Measurements from ENCODE around the gene FGGY. TPM values are rescaled to one million over a fixed set of nuclear protein-coding genes. Genes with fewer than 3 reads are reported as not detected.

The FGGY gene
- total RNA-seq, 2 experiments from 2014 or later: 11.9 to 13.6 TPM

DNA sequence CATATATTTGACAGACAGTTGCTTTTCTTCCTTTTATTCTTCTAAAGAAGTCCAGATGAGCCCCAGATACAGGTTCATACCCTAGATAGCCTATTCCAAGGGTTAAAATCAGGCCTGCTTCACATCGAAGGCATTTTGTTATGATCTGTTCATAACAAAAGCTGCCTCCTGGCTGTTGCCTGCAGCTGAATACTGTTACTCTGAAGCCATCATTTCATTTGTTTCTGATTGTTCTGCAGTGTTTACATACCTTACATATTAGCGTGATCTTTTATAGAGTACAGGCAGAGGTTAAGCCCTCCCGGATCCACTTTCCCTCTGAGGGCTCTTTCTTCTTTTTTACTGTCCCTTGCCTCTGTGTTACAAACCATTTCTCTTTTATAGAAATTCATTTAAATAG is 298.9 kb downstream of the FGGY start:
- H3K36me3 Mint-ChIP-seq (ENCODE audit: low read depth): no peaks in the 10 kb centered on the region
- DNase-seq (no peak), ATAC-seq (no peak)
- H3K27ac Mint-ChIP-seq: no peak overlapping the region
- peaks cover 2% of the 10 kb centered on the region for H3K9me3 Mint-ChIP-seq
- no peaks in the 10 kb centered on the region for H3K4me1 Mint-ChIP-seq (ENCODE audit: low read depth)
- no peaks in the 10 kb centered on the region for H3K27me3 Mint-ChIP-seq
- H3K4me3 Mint-ChIP-seq: no peak overlapping the region
- TF ChIP-seq, protein P1, sequence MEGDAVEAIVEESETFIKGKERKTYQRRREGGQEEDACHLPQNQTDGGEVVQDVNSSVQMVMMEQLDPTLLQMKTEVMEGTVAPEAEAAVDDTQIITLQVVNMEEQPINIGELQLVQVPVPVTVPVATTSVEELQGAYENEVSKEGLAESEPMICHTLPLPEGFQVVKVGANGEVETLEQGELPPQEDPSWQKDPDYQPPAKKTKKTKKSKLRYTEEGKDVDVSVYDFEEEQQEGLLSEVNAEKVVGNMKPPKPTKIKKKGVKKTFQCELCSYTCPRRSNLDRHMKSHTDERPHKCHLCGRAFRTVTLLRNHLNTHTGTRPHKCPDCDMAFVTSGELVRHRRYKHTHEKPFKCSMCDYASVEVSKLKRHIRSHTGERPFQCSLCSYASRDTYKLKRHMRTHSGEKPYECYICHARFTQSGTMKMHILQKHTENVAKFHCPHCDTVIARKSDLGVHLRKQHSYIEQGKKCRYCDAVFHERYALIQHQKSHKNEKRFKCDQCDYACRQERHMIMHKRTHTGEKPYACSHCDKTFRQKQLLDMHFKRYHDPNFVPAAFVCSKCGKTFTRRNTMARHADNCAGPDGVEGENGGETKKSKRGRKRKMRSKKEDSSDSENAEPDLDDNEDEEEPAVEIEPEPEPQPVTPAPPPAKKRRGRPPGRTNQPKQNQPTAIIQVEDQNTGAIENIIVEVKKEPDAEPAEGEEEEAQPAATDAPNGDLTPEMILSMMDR (IDR thresholded peaks at IDR 0.05): no peak
- ChIA-PET CTCF (no interaction called here), POLR2A (no interaction called here)
- intact Hi-C loops (cut with micrococcal nuclease): no loop called here

DNA sequence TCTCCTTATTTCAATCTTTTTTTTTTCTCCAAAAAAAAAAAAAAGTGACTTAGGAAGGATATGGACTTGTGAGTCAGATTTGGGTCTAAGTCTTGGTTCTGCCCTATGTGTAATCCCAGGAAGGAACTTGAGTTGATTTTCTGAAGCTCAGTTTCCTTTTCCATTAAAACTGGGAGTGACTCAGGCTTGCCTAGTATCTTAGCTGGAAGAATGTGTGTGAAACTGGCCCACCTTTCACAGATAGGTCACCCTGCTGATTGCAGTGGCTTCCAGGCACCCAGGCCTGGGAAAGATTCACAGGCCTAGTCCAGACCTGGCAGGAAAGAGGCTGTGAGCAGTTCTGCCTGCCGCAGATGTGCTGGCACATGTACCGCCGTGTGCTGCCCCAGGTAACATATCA is 299.5 kb downstream of the FGGY start:
- no peak overlapping the region for H3K27ac Mint-ChIP-seq
- ATAC-seq: no peak
- no peak overlapping the region for H3K4me3 Mint-ChIP-seq

DNA sequence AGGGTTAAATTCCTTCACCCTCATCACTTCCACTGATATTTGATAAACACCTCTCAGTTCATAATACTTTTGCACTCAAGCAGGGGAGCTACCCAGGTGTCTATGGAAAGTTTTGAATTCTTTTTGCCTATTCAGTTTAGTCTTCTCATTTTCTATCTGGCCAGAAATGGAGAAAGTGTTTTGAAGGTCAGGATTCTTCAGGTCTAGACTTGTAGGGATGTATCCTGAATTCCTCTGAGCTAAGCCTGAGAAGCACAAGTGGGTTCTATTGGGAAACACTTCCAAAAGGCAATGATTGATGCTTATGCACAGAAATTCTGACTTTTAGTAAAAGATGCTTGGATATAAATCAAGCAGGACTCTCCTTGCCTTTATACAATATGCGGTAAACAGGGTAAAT is 300.1 kb downstream of the FGGY start:
- Mint-ChIP-seq H3K27ac (no peak overlapping the region), H3K9me3 (no peaks in the 10 kb centered on the region), H3K4me1 (ENCODE audit: low read depth) (no peaks in the 10 kb centered on the region), H3K27me3 (no peaks in the 10 kb centered on the region), H3K4me3 (no peak overlapping the region), H3K36me3 (ENCODE audit: low read depth) (no peaks in the 10 kb centered on the region)
- no peak for DNase-seq
- intact Hi-C loops (cut with micrococcal nuclease): no loop called here
- ChIA-PET POLR2A (no interaction called here), CTCF (no interaction called here)
- ATAC-seq: no peak
- TF ChIP-seq, protein P1 (IDR thresholded peaks at IDR 0.05): no peak

More for the DNA sequence above, 299.5 kb downstream of the FGGY start:
- POLR2A ChIA-PET: no interaction called here
- TF ChIP-seq, protein P1 (IDR thresholded peaks at IDR 0.05): no peak
- CTCF ChIA-PET: no interaction called here
- Mint-ChIP-seq H3K36me3 (ENCODE audit: low read depth) (no peaks in the 10 kb centered on the region), H3K9me3 (peaks cover under 1% of the 10 kb centered on the region), H3K4me1 (ENCODE audit: low read depth) (no peaks in the 10 kb centered on the region), H3K27me3 (no peaks in the 10 kb centered on the region)
- DNase-seq: no peak
- intact Hi-C loops (cut with micrococcal nuclease): no loop called here

DNA sequence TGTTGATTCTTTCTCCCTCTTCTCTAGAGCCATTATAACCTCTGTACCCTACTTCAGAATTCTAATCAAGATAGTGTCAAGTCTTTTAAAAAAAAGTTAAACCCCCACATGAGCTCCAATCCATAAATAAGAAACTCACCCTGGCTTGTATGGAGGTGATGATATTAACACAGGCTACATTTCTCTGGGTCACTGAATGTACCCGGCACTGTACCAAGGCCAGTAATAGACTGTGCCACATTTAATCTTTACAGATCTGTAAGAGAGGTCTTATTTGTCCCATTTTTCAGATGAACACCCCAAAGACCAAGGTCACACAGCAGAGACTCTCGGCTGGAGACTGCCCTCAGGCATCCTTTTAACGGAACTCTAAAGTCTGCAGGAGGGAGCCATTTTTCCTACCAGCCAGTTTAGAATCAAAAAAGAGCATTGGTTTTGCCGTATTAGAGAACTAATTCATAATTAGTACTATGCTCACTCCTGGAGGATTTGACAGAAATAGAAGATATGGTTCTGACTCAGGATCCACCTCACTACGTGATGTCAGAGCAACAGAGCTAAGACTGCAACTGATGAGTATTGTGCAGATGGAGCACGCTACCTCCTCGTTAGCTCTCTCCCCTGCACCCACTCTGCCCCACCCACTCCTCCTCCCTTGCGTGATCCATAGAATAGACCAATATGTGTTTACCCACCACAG is 300.7 kb downstream of the FGGY start:
- no peaks in the 10 kb centered on the region for H3K9me3 Mint-ChIP-seq
- no peaks in the 10 kb centered on the region for H3K27me3 Mint-ChIP-seq
- TF ChIP-seq, protein P1 (IDR thresholded peaks at IDR 0.05): no peak
- no peak overlapping the region for H3K27ac Mint-ChIP-seq
- POLR2A ChIA-PET: interaction anchor here (1.1 kb wide), 1 partner anchor 66 kb away, joined by 3 read pairs; no protein-coding TSS in a partner anchor
- no peak overlapping the region for H3K4me3 Mint-ChIP-seq
- no peaks in the 10 kb centered on the region for H3K4me1 Mint-ChIP-seq (ENCODE audit: low read depth)
- CTCF ChIA-PET: no interaction called here
- ATAC-seq (no peak), DNase-seq (no peak)
- intact Hi-C loops (cut with micrococcal nuclease): no loop called here
- no peaks in the 10 kb centered on the region for H3K36me3 Mint-ChIP-seq (ENCODE audit: low read depth)

DNA sequence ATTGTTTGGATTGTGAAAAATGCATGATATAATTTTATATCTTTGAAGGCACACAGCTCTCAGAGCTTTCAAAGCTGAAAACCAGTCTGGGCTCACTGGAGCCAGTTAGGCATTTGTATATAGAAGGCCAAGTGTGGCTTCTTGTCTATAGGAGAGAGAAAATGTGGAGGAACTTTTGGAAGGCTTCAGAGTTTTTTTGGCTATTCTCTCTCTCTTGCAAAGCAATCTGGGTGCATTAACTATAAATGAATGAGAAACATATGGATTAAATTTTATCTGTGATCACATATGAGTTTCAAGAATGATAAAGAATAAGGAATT is 301.2 kb downstream of the FGGY start:
- Mint-ChIP-seq H3K27me3 (no peaks in the 10 kb centered on the region), H3K27ac (no peak overlapping the region), H3K4me3 (no peak overlapping the region), H3K9me3 (no peaks in the 10 kb centered on the region), H3K4me1 (ENCODE audit: low read depth) (no peaks in the 10 kb centered on the region), H3K36me3 (ENCODE audit: low read depth) (no peaks in the 10 kb centered on the region)
- POLR2A ChIA-PET: interaction anchor here (1.1 kb wide), 1 partner anchor 67 kb away, joined by 3 read pairs; no protein-coding TSS in a partner anchor
- no peak for ATAC-seq
- intact Hi-C loops (cut with micrococcal nuclease): no loop called here
- no peak for DNase-seq
- TF ChIP-seq, protein P1 (IDR thresholded peaks at IDR 0.05): no peak
- CTCF ChIA-PET: no interaction called here
